Heart left ventricle (tissue), 16 donors: ENCODE results near the gene OR1I1. TPM values are rescaled to one million over a fixed set of nuclear protein-coding genes. Genes with fewer than 3 reads are reported as not detected.
"Not testable (repeated sequence)": the region's sequence is repeated elsewhere in the genome, so short reads cannot be mapped to it uniquely, and the experiment has no call there.

ENCODE experiments used
- ATAC-seq, 4 donors: fragments of 200-7000 bp; cut with Tn5 transposase; one replicate each; pipeline ENCODE4 v1.9.1; 2020 to 2022; ENCODE audit warnings: moderate library complexity in 4 of 4, mild to moderate bottlenecking in 3 of 4, moderate number of reproducible peaks in 1 of 4
- DNase-seq, 5 donors: peaks; one replicate each; pipeline ENCODE4 v3.0.0-alpha.2; 2020
- H3K27ac ChIP-seq, 12 donors: fragments of 200-600 bp; sonication (generic) in 4 of 12; one replicate each; pipeline versions ENCODE4 v1.5.0 to v1.8.0; 2016 to 2022; ENCODE audit warnings: mild to moderate bottlenecking in 2 of 12
- H3K27me3 ChIP-seq, 9 donors: fragments of 200-600 bp; sonication (generic) in 2 of 9; one replicate each; pipeline versions ENCODE4 v1.5.1 to v1.8.0; 2016 to 2022; ENCODE audit warnings: mild to moderate bottlenecking in 3 of 9
- H3K36me3 ChIP-seq, 9 donors: fragments of 200-600 bp; sonication (generic) in 2 of 9; one replicate each; pipeline versions ENCODE4 v1.5.0 to v1.8.0; 2018 to 2022; ENCODE audit warnings: mild to moderate bottlenecking in 2 of 9
- H3K4me1 ChIP-seq, 12 donors: fragments of 200-600 bp; sonication (generic) in 4 of 12; one replicate each; pipeline versions ENCODE4 v1.5.0 to v1.8.0; 2016 to 2022; ENCODE audit warnings: mild to moderate bottlenecking in 3 of 12
- H3K4me3 ChIP-seq, 12 donors: fragments of 200-600 bp; sonication (generic) in 4 of 12; one replicate each; pipeline versions ENCODE4 v1.5.0 to v1.8.0; 2017 to 2022; ENCODE audit warnings: mild to moderate bottlenecking in 9 of 12, moderate library complexity in 4 of 12
- H3K9me3 ChIP-seq, 12 donors: fragments of 200-600 bp; sonication (generic) in 4 of 12; one replicate each; pipeline versions ENCODE4 v1.5.0 to v1.8.0; 2016 to 2022; ENCODE audit warnings: mild to moderate bottlenecking in 1 of 12
- POLR2A ChIP-seq, 2 donors: fragments of 450-650 bp; IDR thresholded peaks; one replicate each; pipeline ENCODE4 v1.6.1; 2017; ENCODE audit warnings: antibody characterized with exemption in 2 of 2, mild to moderate bottlenecking in 2 of 2, moderate library complexity in 2 of 2
- WGBS, 4 donors: extraction: QIAGEN DNeasy Blood & Tissue Kit in 2 of 4; methylation state at CpG; one replicate each; pipeline versions ENCODE4 v1.1.5 to v1.1.7; 2013 to 2018; 5-methylcytosine and 5-hydroxymethylcytosine counted together
- intact Hi-C, 10 donors: fragments of 100-400 bp; cut with DNase I; formaldehyde crosslinking; loops; one replicate each; pipeline versions ENCODE4 v1.11.1 to v1.14.2; 2022
- polyA plus RNA-seq, 2 donors: library from polyadenylated mRNA; stranded (reverse); fragments of 200-250 nt; gene quantifications; one replicate each; pipeline ENCODE4 v1.2.3, GENCODE V29; 2013
- total RNA-seq, 9 donors: library from RNA; depleted of rRNA in 2 of 9; stranded (reverse); fragments of >200 nt in 2 of 9; fragmentation: NEBNext Ultra II Directional in 3 of 9; extraction: Animal tissue kit (Norgen Biotek cat#: 25700) in 3 of 9; gene quantifications; one replicate each; pipeline versions ENCODE4 v1.1.0 to v1.2.4, GENCODE V29; 2016 to 2023
- TF ChIP-seq, protein P1 (sequence below), 12 donors: fragments of 200-600 bp; sonication (generic) in 4 of 12; IDR thresholded peaks; one replicate each; pipeline versions ENCODE4 v1.5.0 to v1.8.0; 2018 to 2022; ENCODE audit warnings: antibody characterized with exemption in 12 of 12, mild to moderate bottlenecking in 5 of 12
- donor health status: ischemic (EF 13 %, LVEDD 7.1; RV severe dilation, severe dysfunction).
- donor health status: healthy with polysubstance abuse.
- donor health status: DM: no; HTN: yes; CAD: no.
- donor health status: DM: no; HTN: no; CAD: no.
- donor health status: ischemic (EF 25% LVEDD 6.9; RV normal size, moderate dysfunction).
- donor health status: ischemic (EF 25% LVEDD 5.7; RV mildly dilated, moderate dysfunction).
- donor health status: healthy.
- donor health status: DM: yes; HTN: yes; CAD: no.
- donor health status: ischemic (EF 35%, LVEDD 5.7; RV mildly dilated, moderate dysfunction).
- donor health status: nonischemic (EF 11% LVEDD 7.7; RV severe dilation, severe dysfunction).
- donor health status: DM: yes; HTN: yes; CAD: no.
- donor health status: PGD.
- donor health status: ischemic (EF 29% LVEDD 5.4; RV normal size, mild dysfunction).
- donor health status: nonischemic (EF 23%, LVEDD 6.1; RV moderate dilation, normal function).

Gene OR1I1
- total and polyA plus RNA-seq, 11 donors = not detected

DNA sequence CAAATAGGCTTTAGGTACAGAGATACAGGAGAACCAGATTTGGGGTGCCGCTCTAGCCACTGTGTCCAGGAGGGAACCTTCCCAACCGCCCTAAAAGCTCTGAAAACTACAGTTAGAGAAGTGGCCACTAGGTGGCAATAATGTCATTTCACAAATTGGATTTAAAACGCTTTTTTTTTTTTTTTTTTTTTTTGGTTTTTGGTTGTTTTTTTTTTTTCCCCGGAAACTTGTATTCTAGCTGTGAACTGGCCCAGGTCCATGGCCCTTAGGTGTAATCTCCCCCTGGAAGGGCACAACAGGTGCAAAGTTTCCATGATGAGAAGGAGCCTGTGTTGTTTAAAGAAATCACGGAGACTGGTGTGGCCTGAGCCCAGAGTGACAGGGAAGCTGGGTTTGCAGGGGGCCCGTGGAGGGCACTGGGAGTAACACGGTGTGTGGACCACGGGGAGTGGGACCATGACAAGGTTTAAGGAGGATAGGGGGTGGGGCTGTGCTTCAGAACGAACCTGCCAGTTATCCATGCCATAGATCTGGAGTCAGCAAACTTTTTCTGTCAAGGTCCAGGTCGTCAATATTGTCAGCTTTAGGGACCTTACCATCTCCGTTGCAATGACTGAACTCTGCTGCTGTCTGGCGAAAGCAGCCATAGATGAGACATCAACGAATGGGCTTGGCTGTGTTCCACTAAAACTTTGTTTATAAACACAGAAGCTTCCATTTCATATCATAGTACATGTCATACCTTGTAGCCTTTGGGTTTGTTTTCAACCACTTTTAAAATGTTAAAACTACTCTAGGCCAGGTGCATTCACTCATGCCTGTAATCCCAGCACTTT lies 10.1 kb downstream of the OR1I1 start:
- 19 to 23% (median 21%) methylated on average over 13 of the region's 13 CpGs for WGBS, 4 donors
- peaks cover 0 to 4% (median 0%) of the 10 kb centered on the region in 12 donors for H3K4me1 ChIP-seq
- TF ChIP-seq, protein P1, sequence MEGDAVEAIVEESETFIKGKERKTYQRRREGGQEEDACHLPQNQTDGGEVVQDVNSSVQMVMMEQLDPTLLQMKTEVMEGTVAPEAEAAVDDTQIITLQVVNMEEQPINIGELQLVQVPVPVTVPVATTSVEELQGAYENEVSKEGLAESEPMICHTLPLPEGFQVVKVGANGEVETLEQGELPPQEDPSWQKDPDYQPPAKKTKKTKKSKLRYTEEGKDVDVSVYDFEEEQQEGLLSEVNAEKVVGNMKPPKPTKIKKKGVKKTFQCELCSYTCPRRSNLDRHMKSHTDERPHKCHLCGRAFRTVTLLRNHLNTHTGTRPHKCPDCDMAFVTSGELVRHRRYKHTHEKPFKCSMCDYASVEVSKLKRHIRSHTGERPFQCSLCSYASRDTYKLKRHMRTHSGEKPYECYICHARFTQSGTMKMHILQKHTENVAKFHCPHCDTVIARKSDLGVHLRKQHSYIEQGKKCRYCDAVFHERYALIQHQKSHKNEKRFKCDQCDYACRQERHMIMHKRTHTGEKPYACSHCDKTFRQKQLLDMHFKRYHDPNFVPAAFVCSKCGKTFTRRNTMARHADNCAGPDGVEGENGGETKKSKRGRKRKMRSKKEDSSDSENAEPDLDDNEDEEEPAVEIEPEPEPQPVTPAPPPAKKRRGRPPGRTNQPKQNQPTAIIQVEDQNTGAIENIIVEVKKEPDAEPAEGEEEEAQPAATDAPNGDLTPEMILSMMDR (IDR thresholded peaks at IDR 0.05) = peak; percentile 55 to 81 (median 73)
- TF ChIP-seq POLR2A (IDR thresholded peaks at IDR 0.05) = no peak
- H3K36me3 ChIP-seq = no peaks in the 10 kb centered on the region
- DNase-seq = peak in 1 of 5 donors; percentile 35
- no peak overlapping the region for H3K27ac ChIP-seq
- peak in 3 of 4 donors; percentile 16 to 54 (median 47) for ATAC-seq
- H3K27me3 ChIP-seq = peaks cover 0 to 12% (median 1%) of the 10 kb centered on the region in 9 donors
- H3K4me3 ChIP-seq = peak overlapping the region in 1 of 12 donors; percentile 23
- intact Hi-C loops = loop anchor here (1.0 to 5.0 kb wide), 7 partner anchors 57 to 465 kb away; no protein-coding TSS in a partner anchor
- H3K9me3 ChIP-seq = no peaks in the 10 kb centered on the region

DNA sequence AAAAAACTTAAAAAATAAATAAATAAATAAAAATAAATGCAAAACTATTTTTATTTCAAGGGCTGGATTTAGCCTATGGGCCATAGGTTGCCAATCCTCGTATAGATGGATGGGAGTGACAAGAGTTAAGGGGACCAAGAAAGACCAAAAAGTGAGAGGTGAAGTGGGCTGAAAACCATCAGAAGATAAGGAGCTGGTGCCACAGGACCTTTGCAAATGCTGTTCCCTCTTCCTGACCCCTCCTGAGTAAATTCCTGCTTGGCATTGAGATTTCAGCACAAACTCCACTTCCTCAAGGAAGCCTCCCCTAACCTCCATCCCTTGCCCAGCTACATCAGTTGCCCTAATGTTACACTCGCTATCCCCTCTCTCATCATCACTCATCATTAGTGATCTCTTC lies 11.0 kb downstream of the OR1I1 start:
- intact Hi-C loops = loop anchor here in 9 of 10 donors (2.0 to 5.0 kb wide), 6 partner anchors 56 to 464 kb away; no protein-coding TSS in a partner anchor
- Histone ChIP-seq H3K36me3 (no peaks in the 10 kb centered on the region), H3K4me1 (peaks cover 0 to 4% (median 0%) of the 10 kb centered on the region in 12 donors), H3K4me3 (no peak overlapping the region), H3K27me3 (peaks cover 0 to 4% (median 0%) of the 10 kb centered on the region in 9 donors), H3K9me3 (no peaks in the 10 kb centered on the region), H3K27ac (no peak overlapping the region)
- WGBS, 4 donors = 75 to 87% (median 82%) methylated on average over 2 of the region's 2 CpGs
- ATAC-seq (no peak), DNase-seq (no peak)
- TF ChIP-seq, protein P1 (IDR thresholded peaks at IDR 0.05) = no peak
- no peak for TF ChIP-seq POLR2A (IDR thresholded peaks at IDR 0.05)

DNA sequence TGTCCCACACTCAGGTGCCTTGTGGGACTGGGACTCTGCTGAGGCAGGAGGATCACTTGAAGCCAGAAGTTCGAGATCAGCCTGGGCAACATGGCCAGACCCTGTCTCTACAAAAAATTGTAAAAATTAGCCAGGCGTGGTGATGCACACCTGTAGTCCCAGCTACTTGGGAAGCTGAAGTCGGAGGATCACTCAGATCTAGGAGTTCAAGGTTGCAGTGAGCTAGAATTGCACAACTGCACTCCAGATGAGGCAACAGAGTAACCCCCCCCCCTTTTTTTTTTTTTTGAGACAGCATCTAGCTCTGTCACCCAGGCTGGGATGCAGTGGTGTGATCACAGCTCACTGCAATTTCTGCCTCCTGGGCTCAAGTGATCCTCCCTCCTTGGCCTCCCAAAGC lies 14.2 kb downstream of the OR1I1 start:
- no peaks in the 10 kb centered on the region for H3K9me3 ChIP-seq
- no peak for DNase-seq
- WGBS, 4 donors = 71 to 92% (median 78%) methylated on average over 3 of the region's 3 CpGs
- H3K27me3 ChIP-seq = no peaks in the 10 kb centered on the region
- no peaks in the 10 kb centered on the region for H3K36me3 ChIP-seq
- TF ChIP-seq, protein P1 (IDR thresholded peaks at IDR 0.05) = no peak
- TF ChIP-seq POLR2A (IDR thresholded peaks at IDR 0.05) = no peak
- no peak for ATAC-seq
- H3K27ac ChIP-seq = no peak overlapping the region
- intact Hi-C loops = no loop called here
- H3K4me1 ChIP-seq = peaks cover 0 to 9% (median 0%) of the 10 kb centered on the region in 12 donors
- no peak overlapping the region for H3K4me3 ChIP-seq

DNA sequence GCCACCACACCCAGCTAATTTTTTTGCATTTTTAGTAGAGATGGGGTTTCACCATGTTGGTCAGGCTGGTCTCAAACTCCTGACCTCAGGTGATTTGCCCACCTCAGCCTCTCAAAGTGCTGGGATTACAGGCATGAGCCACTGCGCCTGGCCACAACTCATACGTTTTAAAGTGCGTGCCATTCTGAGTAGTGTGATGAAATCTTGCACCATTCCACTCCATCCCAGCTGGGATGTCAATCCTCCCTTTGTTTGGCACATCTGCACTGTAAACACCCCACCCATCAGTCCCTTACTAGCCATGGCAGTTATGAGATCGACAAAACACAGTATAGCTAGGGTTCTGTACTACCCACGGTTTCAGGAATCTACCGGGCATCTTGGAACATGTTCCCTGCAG lies 16.0 kb downstream of the OR1I1 start:
- 85 to 92% (median 90%) methylated on average over 6 of the region's 6 CpGs for WGBS, 4 donors
- intact Hi-C loops, ATAC-seq: not testable (repeated sequence)

More for the DNA sequence above, 16.0 kb downstream of the OR1I1 start:
- H3K36me3 ChIP-seq, H3K4me1 ChIP-seq, H3K27me3 ChIP-seq, DNase-seq, H3K9me3 ChIP-seq, H3K27ac ChIP-seq, H3K4me3 ChIP-seq: not testable (repeated sequence)
